ENCODE measurements around the gene MINDY2.

DNA sequence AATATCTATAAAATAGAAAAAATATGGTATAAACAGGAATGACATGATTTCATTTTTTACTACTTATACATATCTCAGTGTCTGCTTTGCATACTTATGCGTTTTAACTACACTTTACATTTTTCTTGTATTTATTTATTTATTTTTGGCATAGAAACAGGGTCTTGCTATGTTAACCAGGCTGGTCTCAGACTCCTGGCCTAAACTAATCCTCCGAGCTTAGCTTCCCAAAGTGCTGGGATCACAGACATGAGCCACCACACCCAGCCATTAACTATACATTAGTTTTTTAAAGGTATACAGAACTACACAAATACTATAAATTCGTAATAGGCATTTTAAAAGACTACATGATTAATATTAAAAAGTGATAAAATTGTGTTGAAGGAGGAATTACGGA is 30.7 kb upstream of the MINDY2 start:
- TF ChIP-seq POLR2A (IDR thresholded peaks at IDR 0.05) (no peak), CTCF (IDR thresholded peaks at IDR 0.05) (no peak)

Measured in right lobe of liver (tissue), 4 donors.